Stimulated activated CD8-positive, alpha-beta memory T cell treated with anti-CD3 and anti-CD28 coated beads, Interleukin-7, amount 100 ng/mL, for 48 hours (primary cell): Measurements from ENCODE around the gene PAFAH1B1.

ENCODE experiments used
- DNase-seq, 2 donors: peaks; one replicate each; pipeline ENCODE4 v3.0.0-alpha.2; 2020; ENCODE audit warnings: low read depth in 1 of 2; ENCODE audit errors: extremely low read depth in 1 of 2

PAFAH1B1 gene

GRCh38 chr17:2701161-2701995 is 107.9 kb downstream of the PAFAH1B1 start:
- DNase-seq = no peak

DNA sequence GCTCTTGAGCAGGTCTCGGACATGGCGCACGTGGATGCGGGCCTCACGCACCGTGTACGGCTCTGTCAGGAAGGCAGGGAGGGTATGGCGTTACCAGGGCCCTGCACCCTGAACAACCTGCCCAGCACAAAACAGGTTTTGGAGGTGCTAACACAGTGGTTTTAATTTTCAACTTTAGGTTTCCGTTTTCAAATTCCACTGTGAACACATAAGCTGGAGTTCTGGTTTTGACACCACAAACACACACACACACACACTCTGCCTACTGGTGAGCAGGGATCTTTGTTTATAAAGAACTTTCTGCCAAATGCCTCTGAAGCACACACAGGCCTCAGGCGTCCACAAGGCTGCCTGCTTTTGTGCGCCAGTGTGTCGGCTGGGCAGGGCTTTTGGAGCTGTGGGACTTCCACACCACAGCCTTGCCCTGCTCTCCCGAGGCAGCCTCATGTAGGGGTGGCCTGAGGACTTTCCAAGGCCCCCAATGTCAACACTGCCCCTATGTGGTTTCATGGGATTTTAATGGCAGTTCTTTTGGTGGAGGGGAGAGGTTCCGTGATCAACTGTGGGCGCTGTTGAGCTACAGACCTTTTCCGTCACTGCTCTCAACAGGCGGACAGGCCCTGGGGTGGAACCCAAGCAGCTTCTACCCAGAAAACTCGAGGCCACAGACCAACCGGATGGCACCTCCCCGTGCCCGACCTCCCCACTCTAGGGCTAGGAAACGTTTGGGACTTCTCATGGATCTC is 108.7 kb downstream of the PAFAH1B1 start:
- DNase-seq = no peak

GRCh38 chr17:2703181-2703580 is 109.7 kb downstream of the PAFAH1B1 start:
- no peak for DNase-seq

- DNase-seq = no peak
Observed at GRCh38 chr17:2703606-2704005, 110.2 kb downstream of the PAFAH1B1 start.

DNA sequence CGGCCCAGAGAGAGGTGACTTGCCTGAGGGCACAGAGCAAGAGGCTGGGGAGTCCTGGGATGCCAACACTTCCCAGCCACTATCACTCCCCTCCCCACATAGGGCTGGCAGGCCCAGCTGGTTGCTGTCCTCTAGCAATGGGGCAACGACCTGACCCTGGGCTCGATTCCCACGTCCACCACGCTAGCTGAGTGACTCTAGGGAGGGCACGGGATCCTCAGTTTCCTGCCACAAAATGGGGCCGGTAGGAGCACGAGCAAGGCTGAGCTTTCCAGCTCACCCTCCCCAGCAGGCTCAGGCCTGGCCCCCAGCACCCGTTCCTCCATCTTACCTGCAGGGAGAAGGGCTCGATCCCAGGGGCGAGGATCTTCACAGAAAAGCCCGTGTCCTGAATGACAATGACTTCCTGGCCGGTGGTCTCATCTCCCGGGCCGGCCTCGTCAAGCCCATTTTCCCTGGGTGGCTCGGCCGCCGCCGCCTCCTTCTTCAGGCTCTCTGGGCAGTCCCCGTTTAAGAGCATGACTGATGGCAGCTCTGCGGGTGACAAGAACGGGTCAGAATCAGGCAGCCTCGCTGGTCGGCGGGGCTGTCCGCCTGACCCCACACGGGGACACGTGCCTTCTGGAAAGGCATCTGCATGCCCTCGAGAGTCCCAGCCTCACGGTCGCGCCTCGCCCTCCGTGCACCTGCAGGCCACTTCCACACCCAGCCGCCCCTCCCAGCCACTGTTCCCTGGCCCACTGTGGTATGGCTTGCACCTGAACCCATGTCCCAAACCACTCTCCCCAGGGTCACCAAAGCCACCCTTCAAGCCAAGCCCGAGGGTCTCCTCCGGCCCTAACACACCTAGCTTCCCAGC is 110.8 kb downstream of the PAFAH1B1 start:
- DNase-seq = no peak

GRCh38 chr17:2704890-2705248 is 111.4 kb downstream of the PAFAH1B1 start:
- DNase-seq = no peak

DNA sequence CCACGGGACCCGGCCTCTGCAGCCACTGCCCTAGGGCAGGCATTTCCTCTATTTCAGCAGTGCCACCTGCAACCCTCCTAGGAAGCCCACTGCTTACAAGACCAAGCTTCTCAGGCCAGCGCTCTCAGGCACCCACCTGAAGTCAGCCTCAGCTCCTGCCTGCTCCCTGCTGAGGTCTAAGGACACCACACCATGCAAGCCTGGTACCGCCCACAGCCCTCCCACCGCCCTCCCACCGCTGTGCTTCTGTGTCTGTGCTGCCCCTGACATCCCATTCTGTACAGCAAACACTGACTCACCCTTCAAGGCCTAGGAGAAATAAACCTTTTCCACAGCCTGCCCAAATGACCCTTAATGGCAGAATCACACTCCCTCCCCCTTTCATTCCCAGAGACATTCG is 111.8 kb downstream of the PAFAH1B1 start:
- no peak for DNase-seq

GRCh38 chr17:2705888-2706795 is 112.7 kb downstream of the PAFAH1B1 start:
- DNase-seq = no peak

DNA sequence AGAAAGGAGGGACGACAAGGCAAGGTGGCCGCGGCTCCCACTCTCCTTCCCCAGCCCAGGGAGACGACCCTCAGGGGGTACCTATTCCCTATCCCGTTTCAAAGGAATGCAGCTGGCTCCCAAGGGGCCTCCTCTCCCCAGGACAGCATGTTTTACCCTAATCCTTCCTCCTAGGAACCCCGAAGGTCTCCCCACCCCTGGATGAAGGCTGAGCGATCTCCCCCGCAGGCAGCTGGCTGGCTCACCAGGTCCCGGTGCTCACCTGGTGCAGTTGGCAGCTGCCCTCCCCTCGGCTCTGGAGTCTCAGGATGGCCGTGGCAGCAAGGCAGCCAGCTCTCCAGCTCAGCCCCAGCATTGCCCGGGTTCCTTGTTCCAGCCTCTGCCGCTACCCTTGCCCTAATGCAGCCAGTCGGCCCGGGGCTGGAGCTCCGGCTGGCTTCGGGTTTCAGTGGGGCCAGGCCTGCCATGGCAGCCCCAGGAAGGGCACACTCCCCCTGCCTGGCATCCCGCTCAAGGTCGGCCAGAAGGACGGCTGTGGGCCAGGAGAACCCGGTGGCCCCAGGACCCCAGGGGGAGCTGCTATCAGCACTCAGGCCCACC is 113.6 kb downstream of the PAFAH1B1 start:
- no peak for DNase-seq

- no peak for DNase-seq
Observed at GRCh38 chr17:2707721-2708584, 114.5 kb downstream of the PAFAH1B1 start.

DNA sequence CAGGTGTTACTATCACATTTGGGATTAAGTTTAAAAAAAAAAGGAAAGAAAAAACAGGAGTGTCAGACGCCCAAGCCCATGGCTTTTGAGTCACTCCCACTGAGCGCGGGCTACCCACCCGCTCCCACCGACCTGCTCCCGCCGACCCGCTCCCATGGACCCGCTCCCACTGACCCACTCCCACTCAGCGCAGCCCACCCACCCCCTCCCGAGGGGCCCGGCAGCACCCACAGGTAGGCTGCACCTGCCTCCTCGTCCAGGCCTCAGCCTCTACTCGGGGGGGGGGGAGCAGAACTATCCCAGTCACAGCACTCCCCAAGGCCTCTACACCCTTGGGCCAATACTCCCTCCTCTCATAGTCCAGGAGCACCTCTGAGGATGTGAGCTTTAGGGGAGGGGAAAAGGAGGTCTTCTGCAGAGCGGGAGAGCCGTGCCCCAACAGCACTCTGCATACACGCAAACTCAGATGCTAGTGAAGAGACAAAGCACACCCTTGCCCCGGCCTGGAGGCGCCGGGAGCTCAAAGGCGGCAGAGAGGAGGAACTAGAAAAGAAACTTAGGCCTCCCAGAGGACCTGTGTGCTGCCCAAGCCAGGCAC is 115.2 kb downstream of the PAFAH1B1 start:
- no peak for DNase-seq

GRCh38 chr17:2709183-2709661 is 115.8 kb downstream of the PAFAH1B1 start:
- no peak for DNase-seq

GRCh38 chr17:2710071-2710802 is 116.8 kb downstream of the PAFAH1B1 start:
- no peak for DNase-seq

GRCh38 chr17:2710803-2711607 is 117.6 kb downstream of the PAFAH1B1 start:
- DNase-seq = no peak

DNA sequence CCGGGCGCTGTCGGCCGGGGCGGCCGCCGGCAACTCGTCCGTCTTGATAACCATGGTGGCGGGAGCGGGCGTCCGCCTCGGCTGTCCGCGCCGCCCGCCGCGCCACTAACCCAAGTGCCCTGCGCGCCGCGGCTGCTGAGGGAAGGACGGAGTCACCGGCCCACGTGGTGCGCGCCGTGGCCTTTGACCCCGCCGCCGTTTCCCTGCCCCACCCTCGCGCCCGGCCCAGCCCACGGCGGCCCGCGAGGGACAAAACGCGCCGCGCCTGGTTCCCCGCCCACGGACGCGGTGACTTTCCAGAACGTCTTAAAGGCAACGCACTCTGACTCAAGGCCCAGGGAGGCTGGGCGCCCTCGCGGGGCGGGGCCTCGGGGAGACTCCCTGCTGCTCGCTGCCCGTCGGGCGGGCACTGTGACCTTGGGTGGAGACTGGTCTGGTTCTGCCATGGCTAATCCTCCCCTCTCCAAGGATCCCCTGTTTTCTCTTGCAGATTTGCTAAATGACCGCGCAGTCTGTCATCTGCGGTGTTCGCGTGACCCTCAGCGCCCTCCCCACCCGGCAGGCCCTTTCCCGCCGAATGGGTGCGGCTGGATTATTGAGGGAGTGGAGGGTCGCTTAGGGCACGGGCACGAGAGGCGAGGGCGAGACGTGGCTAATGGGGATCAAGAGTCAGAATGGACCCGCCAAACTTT is 118.3 kb downstream of the PAFAH1B1 start, which contains the start of gene CLUH:
TSS of gene CLUH (minus strand) at position 157 of the 692 bp plus-strand sequence. CDS start at position 54, 103 bp downstream.
- peak; percentile 94 for DNase-seq
